ENCODE results near the gene GNG8. TPM values are rescaled to one million over a fixed set of nuclear protein-coding genes. Genes with fewer than 3 reads are reported as not detected.
A peak's percentile ranks its signal among the peaks of the same experiment; 100 is the strongest.

The GNG8 gene
- total and polyA plus RNA-seq, 2 of the 13 experiments (the other 11 are each of a cell fraction or from before 2014, with no cell fraction given), result not detected

GRCh38 chr19:46603752-46604231 is 32.2 kb downstream of the GNG8 start:
- ATAC-seq (peak; percentile 14), DNase-seq (ENCODE audit: low spot score) (no peak), FAIRE-seq (no peak)
- Histone ChIP-seq H4K20me1 (ENCODE audit: insufficient read depth, low read length) (peaks cover 15% of the 10 kb centered on the region; the same call in 1 of the 2 replicates), H3K4me2 (ENCODE audit: low read depth, low read length) (peak overlapping the region; percentile 92), H3K27ac (ENCODE audit: extremely low read length, insufficient read depth, low read length) (peak overlapping the region; percentile 90), H2AFZ (ENCODE audit: low read length) (no peak overlapping the region), H3K9me3 (ENCODE audit: low read length) (0 out of 2 replicates have a peak, but pooled peaks cover 4% of the 10 kb centered on the region), H3K9ac (ENCODE audit: insufficient read depth, low read depth, low read length) (peak overlapping the region; percentile 97), H3K27me3 (ENCODE audit: control insufficient read depth in 1 of 2, insufficient read depth in 2 of 2, low read length in 2 of 2) (no peaks in the 10 kb centered on the region; a peak in 1 of 5 replicates), H3K4me3 (replicated peaks in 1 of 3; ENCODE audit: insufficient read depth in 1 of 3, low read depth in 2 of 3, low read length in 3 of 3) (peak overlapping the region; percentile 94 to 100 (median 98)), H3K36me3 (replicated peaks in 1 of 2; ENCODE audit: control insufficient read depth in 1 of 2, insufficient read depth in 2 of 2, low read length in 2 of 2) (peaks cover 26 to 39% of the 10 kb centered on the region in 2 experiments; a peak in 4 of 5 replicates), H3K79me2 (ENCODE audit: insufficient read depth, low read length) (peaks cover 40% of the 10 kb centered on the region), H3K4me1 (ENCODE audit: insufficient read depth, low read length) (peaks cover 37% of the 10 kb centered on the region)
- POLR2A ChIA-PET, result interaction anchor here (0.9 to 2.2 kb wide), 6 partner anchors 8 to 110 kb away, joined by 3 to 12 read pairs (median 8); partner anchors contain the start of gene DACT3
- in situ Hi-C loops (cut with HindIII; ENCODE audit: extremely low pct_ligation_motif_present, low pct_unique_long_range_greater_than_20kb), result no loop called here
- TSS peak; percentile 29 for BruUV-seq (replicated peaks)
- intact Hi-C loops (cut with micrococcal nuclease; ENCODE audit: unreplicated experiment), result no loop called here
- CTCF ChIA-PET (ENCODE audit: low intra/inter-chr PET ratio, low total read pairs), result no interaction called here
- 0 out of 2 replicates have a peak, but pooled peaks have one; percentile 7 for TF ChIP-seq ZNF235 (CRISPR knock-in tag; IDR thresholded peaks at IDR 0.05; ENCODE audit: borderline replicate concordance)
- TF ChIP-seq MAZ (IDR thresholded peaks at IDR 0.05; ENCODE audit: borderline replicate concordance, low read depth, low read length), result no peak
- TF ChIP-seq MAZ (CRISPR knock-in tag; IDR thresholded peaks at IDR 0.05; ENCODE audit: low read depth), result 0 out of 2 replicates have a peak, but pooled peaks have one; percentile 36
- TF ChIP-seq ARID4A (CRISPR knock-in tag; IDR thresholded peaks at IDR 0.05; ENCODE audit: borderline replicate concordance), result peak; percentile 51; the same call in 1 of the 2 replicates
- TF ChIP-seq HNRNPL (IDR thresholded peaks at IDR 0.05; ENCODE audit: low read depth, low read length), result 0 out of 2 replicates have a peak, but pooled peaks have one; percentile 37
- TF ChIP-seq NFKB2 (CRISPR knock-in tag; IDR thresholded peaks at IDR 0.05; ENCODE audit: borderline replicate concordance), result no peak
- WGBS (ENCODE audit: low lambda C conversion rate), result 40% methylated on average over 6 of the region's 9 CpGs
